ENCODE measurements around the gene DDX59. TPM values are rescaled to one million over a fixed set of nuclear protein-coding genes. Genes with fewer than 3 reads are reported as not detected.

DDX59 gene
- total RNA-seq, 3 donors from 2014 or later (not counting 1 experiment from before 2014, with no cell fraction given), result 31.9 to 39.9 (median 38.7) TPM

- Histone ChIP-seq H3K4me3 (ENCODE audit: low read length) (no peak overlapping the region), H3K27ac (ENCODE audit: low read length) (no peak overlapping the region), H3K9me3 (ENCODE audit: control insufficient read depth, insufficient read depth, low read length) (no peaks in the 10 kb centered on the region), H3K27me3 (ENCODE audit: control insufficient read depth, insufficient read depth, low read length) (no peaks in the 10 kb centered on the region), H3K4me1 (ENCODE audit: control insufficient read depth, insufficient read depth, low read length) (no peaks in the 10 kb centered on the region), H3K36me3 (ENCODE audit: control insufficient read depth, insufficient read depth, low read length) (peaks cover 59% of the 10 kb centered on the region)
- Mint-ChIP-seq H3K4me3 (no peak overlapping the region), H3K36me3 (peaks cover 23% of the 10 kb centered on the region), H3K9me3 (no peaks in the 10 kb centered on the region), H3K27ac (no peak overlapping the region), H3K27me3 (ENCODE audit: low read depth in 2 of 2) (no peaks in the 10 kb centered on the region), H3K4me1 (peaks cover 19 to 28% of the 10 kb centered on the region in 2 donors)
- no peak for ATAC-seq
- intact Hi-C loops (cut with micrococcal nuclease), result no loop called here
- WGBS (ENCODE audit: insufficient coverage), result 88% methylated on average over 5 of the region's 5 CpGs
- TF ChIP-seq CTCF (IDR thresholded peaks at IDR 0.05), result no peak
- DNase-seq, result no peak
Measured at GRCh38 chr1:200654660-200655059, 15.0 kb downstream of the DDX59 start.

- Histone ChIP-seq H3K27ac (ENCODE audit: low read length) (no peak overlapping the region), H3K9me3 (ENCODE audit: control insufficient read depth, insufficient read depth, low read length) (no peaks in the 10 kb centered on the region), H3K4me3 (ENCODE audit: low read length) (no peak overlapping the region), H3K27me3 (ENCODE audit: control insufficient read depth, insufficient read depth, low read length) (no peaks in the 10 kb centered on the region), H3K36me3 (ENCODE audit: control insufficient read depth, insufficient read depth, low read length) (peaks cover 51% of the 10 kb centered on the region), H3K4me1 (ENCODE audit: control insufficient read depth, insufficient read depth, low read length) (no peaks in the 10 kb centered on the region)
- H3K9me3 Mint-ChIP-seq, result no peaks in the 10 kb centered on the region
- WGBS (ENCODE audit: insufficient coverage), result 24% methylated on average over 5 of the region's 5 CpGs
- no peak for DNase-seq
- no peaks in the 10 kb centered on the region for H3K27me3 Mint-ChIP-seq (ENCODE audit: low read depth in 2 of 2)
- no peak for TF ChIP-seq CTCF (IDR thresholded peaks at IDR 0.05)
- peaks cover 23% of the 10 kb centered on the region for H3K36me3 Mint-ChIP-seq
- intact Hi-C loops (cut with micrococcal nuclease), result no loop called here
- H3K27ac Mint-ChIP-seq, result peak overlapping the region; percentile 14 to 16
- H3K4me3 Mint-ChIP-seq, result no peak overlapping the region
- no peak for ATAC-seq
- peaks cover 13 to 21% of the 10 kb centered on the region in 2 donors for H3K4me1 Mint-ChIP-seq
Measured at GRCh38 chr1:200653022-200653462, 16.7 kb downstream of the DDX59 start.

- Mint-ChIP-seq H3K4me1 (peaks cover 13 to 21% of the 10 kb centered on the region in 2 donors), H3K36me3 (peaks cover 23% of the 10 kb centered on the region), H3K27ac (peak overlapping the region in 1 of 2 donors; percentile 14), H3K4me3 (no peak overlapping the region), H3K27me3 (ENCODE audit: low read depth in 2 of 2) (no peaks in the 10 kb centered on the region), H3K9me3 (no peaks in the 10 kb centered on the region)
- WGBS (ENCODE audit: insufficient coverage), result 100% methylated on average over 1 of the region's 1 CpG
- no peak overlapping the region for H3K27ac ChIP-seq (ENCODE audit: low read length)
- no peaks in the 10 kb centered on the region for H3K4me1 ChIP-seq (ENCODE audit: control insufficient read depth, insufficient read depth, low read length)
- intact Hi-C loops (cut with micrococcal nuclease), result no loop called here
- DNase-seq, result no peak
- no peak overlapping the region for H3K4me3 ChIP-seq (ENCODE audit: low read length)
- peaks cover 47% of the 10 kb centered on the region for H3K36me3 ChIP-seq (ENCODE audit: control insufficient read depth, insufficient read depth, low read length)
- no peaks in the 10 kb centered on the region for H3K27me3 ChIP-seq (ENCODE audit: control insufficient read depth, insufficient read depth, low read length)
- TF ChIP-seq CTCF (IDR thresholded peaks at IDR 0.05), result no peak
- no peak for ATAC-seq
- no peaks in the 10 kb centered on the region for H3K9me3 ChIP-seq (ENCODE audit: control insufficient read depth, insufficient read depth, low read length)
Measured at GRCh38 chr1:200652378-200652777, 17.3 kb downstream of the DDX59 start.

GRCh38 chr1:200646515-200646914, 23.2 kb downstream of the DDX59 start:
- Mint-ChIP-seq H3K36me3 (peaks cover 11% of the 10 kb centered on the region), H3K4me1 (no peaks in the 10 kb centered on the region), H3K27me3 (ENCODE audit: low read depth in 2 of 2) (no peaks in the 10 kb centered on the region), H3K27ac (no peak overlapping the region), H3K4me3 (no peak overlapping the region), H3K9me3 (no peaks in the 10 kb centered on the region)
- no peaks in the 10 kb centered on the region for H3K27me3 ChIP-seq (ENCODE audit: control insufficient read depth, insufficient read depth, low read length)
- H3K9me3 ChIP-seq (ENCODE audit: control insufficient read depth, insufficient read depth, low read length), result no peaks in the 10 kb centered on the region
- no peak overlapping the region for H3K4me3 ChIP-seq (ENCODE audit: low read length)
- ATAC-seq (no peak), DNase-seq (no peak)
- intact Hi-C loops (cut with micrococcal nuclease), result no loop called here
- no peak overlapping the region for H3K27ac ChIP-seq (ENCODE audit: low read length)
- no peaks in the 10 kb centered on the region for H3K4me1 ChIP-seq (ENCODE audit: control insufficient read depth, insufficient read depth, low read length)
- peaks cover 42% of the 10 kb centered on the region for H3K36me3 ChIP-seq (ENCODE audit: control insufficient read depth, insufficient read depth, low read length)
- no peak for TF ChIP-seq CTCF (IDR thresholded peaks at IDR 0.05)
- 94% methylated on average over 3 of the region's 4 CpGs for WGBS (ENCODE audit: insufficient coverage)
